HG03439 (cell line): ENCODE results near the gene CCDC15.

Experiments used
- ATAC-seq: cut with Tn5 transposase; IDR thresholded peaks from one replicate; pipeline ENCODE4 v1.9.1; 2021; ENCODE audit warnings: mild to moderate bottlenecking, moderate library complexity; ENCODE audit not compliant: unreplicated experiment

The CCDC15 gene

GRCh38 chr11:125063429-125064043 is 109.5 kb downstream of the CCDC15 start:
- peak; percentile 22 for ATAC-seq

GRCh38 chr11:125064070-125064469 is 110.1 kb downstream of the CCDC15 start:
- ATAC-seq, result no peak

- no peak for ATAC-seq
Measured at GRCh38 chr11:125068368-125068767, 114.4 kb downstream of the CCDC15 start.

- no peak for ATAC-seq
Measured at GRCh38 chr11:125069008-125069407, 115.0 kb downstream of the CCDC15 start.

- ATAC-seq, result no peak
Measured at GRCh38 chr11:125069796-125070195, 115.8 kb downstream of the CCDC15 start.

GRCh38 chr11:125070699-125071254 is 116.8 kb downstream of the CCDC15 start:
- ATAC-seq, result peak; percentile 56

GRCh38 chr11:125071435-125071834 is 117.4 kb downstream of the CCDC15 start:
- ATAC-seq, result no peak

- no peak for ATAC-seq
Measured at GRCh38 chr11:125071846-125072217, 117.8 kb downstream of the CCDC15 start.

GRCh38 chr11:125072218-125072960 is 118.4 kb downstream of the CCDC15 start:
- ATAC-seq, result peak; percentile 86

GRCh38 chr11:125072961-125073590 is 119.1 kb downstream of the CCDC15 start:
- ATAC-seq, result no peak

GRCh38 chr11:125073616-125074483 is 119.8 kb downstream of the CCDC15 start:
- no peak for ATAC-seq

- no peak for ATAC-seq
Measured at GRCh38 chr11:125074511-125075241, 120.7 kb downstream of the CCDC15 start.

GRCh38 chr11:125075242-125075625 is 121.2 kb downstream of the CCDC15 start:
- no peak for ATAC-seq

- ATAC-seq, result no peak
Measured at GRCh38 chr11:125075900-125076317, 121.9 kb downstream of the CCDC15 start.

GRCh38 chr11:125076378-125076945 is 122.5 kb downstream of the CCDC15 start:
- ATAC-seq, result no peak

- no peak for ATAC-seq
Measured at GRCh38 chr11:125078016-125078415, 124.0 kb downstream of the CCDC15 start.

- ATAC-seq, result no peak
Measured at GRCh38 chr11:125078516-125079140, 124.6 kb downstream of the CCDC15 start.

GRCh38 chr11:125079151-125079877 is 125.3 kb downstream of the CCDC15 start:
- ATAC-seq, result no peak
